Measurements from ENCODE around the gene DBF4B. TPM values are rescaled to one million over a fixed set of nuclear protein-coding genes. Genes with fewer than 3 reads are reported as not detected.
"Not testable (repeated sequence)": the region's sequence is repeated elsewhere in the genome, so short reads cannot be mapped to it uniquely, and the experiment has no call there.

Gene DBF4B
- 1.6 and 3.2 TPM in 2 replicates for total RNA-seq

- peak; percentile 84 to 89 for DNase-seq (ENCODE audit: low read depth in 2 of 2)
These were observed at the start of gene DBF4B for GRCh38 chr17:44708401-44709263. Gene DBF4B, plus strand, starts transcription at chr17:44708665. Its CDS starts 156 bp downstream, at chr17:44708821.

GRCh38 chr17:44661835-44662234 lies 46.6 kb upstream of the DBF4B start:
- DNase-seq (ENCODE audit: low read depth in 2 of 2) = no peak

DNA sequence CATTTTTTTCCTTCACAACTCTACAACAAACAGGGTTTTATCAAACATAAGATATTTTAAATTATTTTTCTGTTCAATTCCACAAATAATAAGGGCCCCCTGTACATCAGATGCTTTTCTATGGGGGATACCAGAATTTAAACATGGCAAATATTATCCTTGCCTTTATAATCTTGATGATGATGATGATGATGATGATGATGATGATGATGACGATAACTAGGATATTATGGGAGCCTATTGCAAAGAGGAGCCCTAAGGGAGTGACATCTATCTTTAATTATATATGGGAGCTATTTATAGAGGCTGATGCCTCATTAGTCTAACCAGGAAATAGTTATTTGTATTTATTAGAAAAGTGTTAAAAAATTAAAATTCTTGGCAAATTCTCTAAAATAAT lies 45.4 kb upstream of the DBF4B start:
- no peak for DNase-seq (ENCODE audit: low read depth in 2 of 2)

- no peak for DNase-seq (ENCODE audit: low read depth in 2 of 2)
These were observed 43.6 kb upstream of the DBF4B start for GRCh38 chr17:44664867-44665266.

DNA sequence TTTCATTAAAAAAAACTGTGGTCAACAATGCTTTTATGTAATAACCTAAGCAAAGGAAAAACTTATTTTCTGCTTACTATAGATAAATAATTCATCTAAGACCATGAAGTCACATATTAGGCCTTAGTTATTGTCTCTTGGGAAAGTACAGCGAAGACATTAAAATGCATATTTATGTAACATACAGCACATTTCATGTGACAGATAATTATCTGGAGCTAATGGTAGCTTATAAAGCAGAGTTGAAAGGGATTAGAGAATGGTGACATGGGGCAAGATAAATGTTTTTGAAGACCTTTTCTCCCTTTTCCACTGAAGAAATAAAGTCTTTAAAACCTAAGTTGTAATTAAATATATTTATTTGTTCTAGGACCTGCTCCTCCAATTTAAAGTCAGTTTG lies 42.5 kb upstream of the DBF4B start:
- DNase-seq (ENCODE audit: low read depth in 2 of 2) = no peak

- peak; percentile 6 to 28 for DNase-seq (ENCODE audit: low read depth in 2 of 2)
These were observed 35.9 kb upstream of the DBF4B start for GRCh38 chr17:44672479-44673093.

- DNase-seq (ENCODE audit: low read depth in 2 of 2) = no peak
These were observed 34.6 kb upstream of the DBF4B start for GRCh38 chr17:44673893-44674292.

- DNase-seq (ENCODE audit: low read depth in 2 of 2) = peak; percentile 10 to 47
These were observed 31.3 kb upstream of the DBF4B start for GRCh38 chr17:44677136-44677535.

DNA sequence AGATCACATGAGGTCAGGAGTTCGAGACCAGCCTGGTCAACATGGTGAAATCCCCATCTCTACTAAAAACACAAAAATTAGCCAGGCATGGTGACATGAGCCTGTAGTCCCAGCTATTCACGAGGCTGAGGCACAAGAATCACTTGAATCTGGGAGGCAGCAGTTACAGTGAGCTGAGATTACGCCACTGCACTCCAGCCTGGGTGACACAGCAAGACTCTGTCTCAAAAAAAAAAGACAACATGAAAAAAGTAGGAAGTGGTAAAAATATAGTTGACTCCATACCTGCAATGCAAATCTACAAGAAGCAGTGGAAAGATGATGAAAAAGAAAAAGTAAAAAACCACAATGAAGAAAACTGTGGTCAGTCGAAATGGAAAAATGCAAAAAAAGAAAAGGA lies 25.2 kb upstream of the DBF4B start:
- DNase-seq (ENCODE audit: low read depth in 2 of 2) = not testable (repeated sequence)

GRCh38 chr17:44687756-44688155 lies 20.7 kb upstream of the DBF4B start:
- no peak for DNase-seq (ENCODE audit: low read depth in 2 of 2)

- no peak for DNase-seq (ENCODE audit: low read depth in 2 of 2)
These were observed 20.3 kb upstream of the DBF4B start for GRCh38 chr17:44688200-44688599.

- peak in 1 of 2 donors; percentile 2 for DNase-seq (ENCODE audit: low read depth in 2 of 2)
These were observed 19.6 kb upstream of the DBF4B start for GRCh38 chr17:44688675-44689476.

GRCh38 chr17:44689477-44690217 lies 18.8 kb upstream of the DBF4B start, which contains the start of gene CCDC43:
Gene CCDC43, minus strand, starts transcription at chr17:44689776. Its CDS starts 23 bp downstream, at chr17:44689753.
- peak; percentile 69 to 91 for DNase-seq (ENCODE audit: low read depth in 2 of 2)

DNA sequence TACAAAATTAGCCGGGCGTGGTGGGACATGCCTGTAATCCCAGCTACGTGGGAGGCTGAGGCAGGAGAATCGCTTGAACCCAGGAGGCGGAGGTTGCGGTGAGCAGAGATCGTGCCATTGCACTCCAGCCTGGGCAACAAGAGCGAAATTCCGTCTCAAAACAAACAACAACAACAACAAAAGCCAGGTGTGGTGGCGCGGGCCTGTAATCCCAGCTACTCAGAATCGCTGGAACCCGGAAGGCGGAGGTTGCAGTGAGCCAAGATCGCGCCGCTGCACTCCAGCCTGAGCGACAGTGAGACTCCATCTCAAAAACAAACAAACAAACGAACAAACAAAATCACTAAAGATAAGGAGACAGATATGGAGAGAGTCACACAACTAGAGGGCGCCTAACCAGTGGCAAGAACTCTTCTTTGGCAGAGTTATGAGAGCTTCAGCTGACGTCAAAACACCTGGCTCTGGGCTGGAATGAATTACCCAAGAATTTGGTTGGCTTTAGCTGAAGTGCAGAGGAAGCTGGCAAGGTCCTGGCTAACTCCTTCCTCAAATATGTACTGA lies 17.6 kb upstream of the DBF4B start:
- peak in 1 of 2 donors; percentile 5 for DNase-seq (ENCODE audit: low read depth in 2 of 2)

- DNase-seq (ENCODE audit: low read depth in 2 of 2) = no peak
These were observed 14.9 kb upstream of the DBF4B start for GRCh38 chr17:44693609-44694008.

GRCh38 chr17:44700288-44700687 lies 8.2 kb upstream of the DBF4B start:
- not testable (repeated sequence) for DNase-seq (ENCODE audit: low read depth in 2 of 2)

DNA sequence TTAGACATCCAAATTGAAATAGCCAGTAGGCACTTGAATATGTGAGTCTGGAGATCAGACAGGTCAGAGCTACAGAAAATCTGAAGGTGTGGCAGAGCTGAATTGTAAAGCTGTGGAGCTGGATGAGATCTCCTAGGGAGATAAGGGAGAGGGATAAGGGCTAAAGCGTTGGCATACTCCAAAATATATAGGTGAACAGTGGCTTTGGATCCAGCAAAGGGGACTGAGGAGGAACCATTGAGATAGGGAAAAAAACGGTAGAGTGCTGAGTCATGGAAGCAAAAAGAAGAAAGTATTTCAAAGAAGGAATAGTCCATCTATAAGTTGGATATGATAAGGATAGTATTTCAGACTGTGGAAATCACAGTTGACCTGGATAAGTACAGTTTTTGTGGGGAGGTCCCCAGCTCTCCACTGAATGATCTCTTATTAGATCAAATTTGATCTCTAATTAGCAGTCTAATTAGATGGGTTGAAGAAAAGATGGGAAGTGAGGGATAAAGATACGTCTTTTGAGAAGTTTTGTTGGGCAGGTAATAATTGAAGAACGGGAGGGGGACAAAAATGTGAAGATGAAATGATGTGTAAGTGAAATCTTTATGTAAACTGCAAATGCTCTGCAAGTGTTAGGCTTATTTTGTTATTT lies 587 bp upstream of the DBF4B start:
- DNase-seq (ENCODE audit: low read depth in 2 of 2) = no peak

- DNase-seq (ENCODE audit: low read depth in 2 of 2) = no peak
These were observed 11.0 kb downstream of the DBF4B start for GRCh38 chr17:44719444-44719843.

DNA sequence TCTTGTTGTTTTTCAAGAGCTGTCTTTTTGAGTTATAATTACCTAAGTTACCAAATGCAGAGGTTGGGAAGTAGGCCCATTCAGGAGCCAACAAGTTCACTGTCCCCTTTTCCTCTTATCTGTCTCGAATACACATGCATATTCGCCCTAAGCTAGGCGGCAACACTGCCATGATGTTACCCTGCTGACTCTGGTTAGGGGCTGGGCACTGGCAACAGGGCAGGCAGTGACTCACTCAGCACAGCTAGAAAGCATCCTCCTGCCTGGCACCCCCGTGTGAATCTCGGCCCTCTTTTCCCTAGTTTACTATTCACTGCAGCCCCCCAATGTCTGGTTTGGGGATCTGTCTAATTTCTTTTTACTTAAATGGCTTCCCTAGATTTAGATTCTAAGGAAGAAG lies 13.8 kb downstream of the DBF4B start:
- no peak for DNase-seq (ENCODE audit: low read depth in 2 of 2)

GRCh38 chr17:44726121-44726520 lies 17.7 kb downstream of the DBF4B start:
- DNase-seq (ENCODE audit: low read depth in 2 of 2) = not testable (repeated sequence)
